Ovary (tissue), 3 donors: ENCODE results near the gene GAS5.

Experiments
- POLR2A ChIP-seq: fragments of 450-650 bp; IDR thresholded peaks from one replicate; pipeline ENCODE4 v1.6.1; 2017; ENCODE audit warnings: antibody characterized with exemption, mild to moderate bottlenecking, moderate library complexity
- TF ChIP-seq, protein P1 (sequence below), 3 donors: fragments of 450-650 bp in 2 of 3; fragments of 200-600 bp in 1 of 3; IDR thresholded peaks; one replicate each; pipeline versions ENCODE4 v1.5.1 to v1.8.0; 2016 to 2022; ENCODE audit warnings: antibody characterized with exemption in 3 of 3, mild to moderate bottlenecking in 1 of 3
- donor health status: DM: no; HTN: no; CAD: no.

DNA sequence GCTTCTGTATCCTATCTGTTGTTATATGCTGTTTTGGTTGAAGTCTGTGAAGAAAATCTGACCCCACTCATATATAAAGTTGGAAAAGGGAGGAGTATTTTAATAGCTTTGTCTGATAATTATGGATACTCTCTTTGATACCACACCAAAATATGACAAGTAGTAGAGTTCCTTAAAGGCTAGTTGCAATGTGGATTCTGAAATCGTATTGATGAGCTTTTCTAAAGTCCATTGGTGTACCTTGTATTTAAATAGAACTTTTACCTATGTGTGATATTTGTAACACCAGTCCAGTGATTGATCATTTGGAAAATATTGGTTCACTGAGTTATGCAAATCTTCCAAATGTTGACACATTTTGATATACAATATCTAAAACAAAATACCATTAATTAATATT is 7.7 kb downstream of the GAS5 start:
- TF ChIP-seq, protein P1, sequence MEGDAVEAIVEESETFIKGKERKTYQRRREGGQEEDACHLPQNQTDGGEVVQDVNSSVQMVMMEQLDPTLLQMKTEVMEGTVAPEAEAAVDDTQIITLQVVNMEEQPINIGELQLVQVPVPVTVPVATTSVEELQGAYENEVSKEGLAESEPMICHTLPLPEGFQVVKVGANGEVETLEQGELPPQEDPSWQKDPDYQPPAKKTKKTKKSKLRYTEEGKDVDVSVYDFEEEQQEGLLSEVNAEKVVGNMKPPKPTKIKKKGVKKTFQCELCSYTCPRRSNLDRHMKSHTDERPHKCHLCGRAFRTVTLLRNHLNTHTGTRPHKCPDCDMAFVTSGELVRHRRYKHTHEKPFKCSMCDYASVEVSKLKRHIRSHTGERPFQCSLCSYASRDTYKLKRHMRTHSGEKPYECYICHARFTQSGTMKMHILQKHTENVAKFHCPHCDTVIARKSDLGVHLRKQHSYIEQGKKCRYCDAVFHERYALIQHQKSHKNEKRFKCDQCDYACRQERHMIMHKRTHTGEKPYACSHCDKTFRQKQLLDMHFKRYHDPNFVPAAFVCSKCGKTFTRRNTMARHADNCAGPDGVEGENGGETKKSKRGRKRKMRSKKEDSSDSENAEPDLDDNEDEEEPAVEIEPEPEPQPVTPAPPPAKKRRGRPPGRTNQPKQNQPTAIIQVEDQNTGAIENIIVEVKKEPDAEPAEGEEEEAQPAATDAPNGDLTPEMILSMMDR (IDR thresholded peaks at IDR 0.05), result no peak
- TF ChIP-seq POLR2A, result no peak
